GM15510 (cell line): ENCODE results near the gene LSR.

Experiments
- POLR2A ChIP-seq: IDR thresholded peaks from 3 replicates; pipeline ENCODE4 v1.6.1; 2011; ENCODE audit warnings: borderline replicate concordance; ENCODE audit not compliant: insufficient read length; ENCODE audit errors: extremely low read depth

LSR gene

GRCh38 chr19:35308910-35309309 is 60.1 kb downstream of the LSR start:
- TF ChIP-seq POLR2A, result no peak

- no peak for TF ChIP-seq POLR2A
These were observed 60.9 kb downstream of the LSR start for GRCh38 chr19:35309481-35310279.

DNA sequence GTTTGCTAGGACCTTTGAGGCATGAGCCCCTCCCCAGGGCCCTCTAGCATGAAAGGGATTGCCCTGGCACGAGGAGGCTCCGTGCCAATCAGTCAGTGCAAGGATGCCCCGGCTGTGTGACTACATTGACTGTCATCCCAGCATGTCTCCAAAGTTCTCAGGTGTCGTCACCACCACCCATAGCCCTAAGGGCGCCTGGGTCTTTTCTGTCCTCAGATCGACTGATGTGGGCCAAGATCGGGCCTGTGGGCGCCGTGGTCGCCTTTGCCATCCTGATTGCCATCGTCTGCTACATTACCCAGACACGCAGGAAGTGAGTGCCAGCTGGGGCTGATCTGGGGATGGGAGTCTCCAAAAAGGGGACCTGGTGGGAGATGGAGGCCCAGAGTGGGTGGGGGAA is 61.5 kb downstream of the LSR start:
- TF ChIP-seq POLR2A, result no peak

- TF ChIP-seq POLR2A, result no peak
These were observed 62.1 kb downstream of the LSR start for GRCh38 chr19:35310811-35311465.

DNA sequence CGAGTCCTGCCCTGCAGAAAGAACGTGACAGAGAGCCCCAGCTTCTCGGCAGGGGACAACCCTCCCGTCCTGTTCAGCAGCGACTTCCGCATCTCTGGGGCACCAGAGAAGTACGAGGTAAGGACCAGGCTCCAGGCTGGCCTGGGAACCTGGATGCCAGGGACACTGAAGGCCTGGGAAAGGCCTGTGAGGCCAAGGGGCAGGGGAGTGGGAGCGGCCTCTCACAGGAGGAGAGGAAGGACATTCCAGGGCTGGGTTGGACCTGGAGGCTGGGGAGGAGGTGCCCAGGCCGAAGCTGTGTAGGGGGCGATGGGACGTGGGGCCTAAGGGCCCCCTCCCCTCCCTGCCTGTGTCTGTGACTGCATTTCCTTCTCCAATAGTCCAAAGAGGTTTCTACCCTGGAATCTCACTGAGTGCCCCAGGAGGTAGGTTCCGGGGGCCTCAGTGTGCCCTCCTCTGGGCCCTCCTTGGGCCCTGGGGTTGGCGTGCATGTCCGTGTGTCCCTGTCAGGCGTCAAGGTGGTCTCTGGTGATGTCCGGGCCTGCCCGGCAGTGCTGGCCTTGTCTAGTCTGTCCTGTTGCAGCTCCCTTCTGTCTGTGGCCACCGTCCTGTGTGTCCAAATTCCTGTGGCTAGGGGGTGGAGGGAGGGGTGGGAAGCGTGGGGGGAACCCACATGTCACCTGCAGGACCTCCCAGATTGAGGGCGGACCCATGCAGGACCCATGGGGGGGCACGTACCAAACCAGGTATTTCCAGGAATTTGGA is 63.3 kb downstream of the LSR start:
- no peak for TF ChIP-seq POLR2A

- no peak for TF ChIP-seq POLR2A
These were observed 64.8 kb downstream of the LSR start for GRCh38 chr19:35313587-35313986.

GRCh38 chr19:35314031-35314430 is 65.2 kb downstream of the LSR start:
- no peak for TF ChIP-seq POLR2A

GRCh38 chr19:35314858-35315470 is 66.2 kb downstream of the LSR start:
- no peak for TF ChIP-seq POLR2A

- no peak for TF ChIP-seq POLR2A
These were observed 67.1 kb downstream of the LSR start for GRCh38 chr19:35315883-35316282.

- TF ChIP-seq POLR2A, result no peak
These were observed 67.8 kb downstream of the LSR start for GRCh38 chr19:35316560-35316959.
